CD4-positive, alpha-beta memory T cell (primary cell): Measurements from ENCODE around the gene CAMTA2. TPM values are rescaled to one million over a fixed set of nuclear protein-coding genes. Genes with fewer than 3 reads are reported as not detected.
A peak's percentile ranks its signal among the peaks of the same experiment; 100 is the strongest.

Source experiments
- CTCF ChIA-PET: fragments of 350-600 bp; sonication (Branson Sonifier 250); formaldehyde crosslinking; loops from one replicate; lab custom pipeline; 2021; ENCODE audit warnings: inconsistent platforms; ENCODE audit not compliant: partially characterized antibody; lab: Charles Lee
- POLR2A ChIA-PET: fragments of 350-600 bp; sonication (Branson Sonifier 250); formaldehyde crosslinking; loops from one replicate; lab custom pipeline; 2021; ENCODE audit not compliant: partially characterized antibody; lab: Charles Lee
- DNase-seq, 5 donors: peaks; one replicate each; pipeline versions ENCODE4 v3.0.0 to v3.0.0-alpha.2; 2020 to 2022; ENCODE audit warnings: mixed read lengths in 1 of 5
- H3K27ac ChIP-seq: one replicate; pipeline ENCODE4 v1.7.0; 2013; ENCODE audit warnings: low read depth, low read length
- H3K27me3 ChIP-seq: 2 replicates; pipeline ENCODE4 v1.7.0; 2013; ENCODE audit warnings: mild to moderate bottlenecking, low read length, moderate library complexity; ENCODE audit not compliant: insufficient read depth
- H3K36me3 ChIP-seq: 2 replicates; pipeline ENCODE4 v1.7.0; 2013; ENCODE audit warnings: mild to moderate bottlenecking, low read length, moderate library complexity; ENCODE audit not compliant: insufficient read depth
- H3K4me1 ChIP-seq: 2 replicates; pipeline ENCODE4 v1.7.0; 2013; ENCODE audit warnings: mild to moderate bottlenecking, low read length, moderate library complexity; ENCODE audit not compliant: insufficient read depth
- H3K4me3 ChIP-seq, 2 donors: one replicate each; pipeline ENCODE4 v1.7.0; 2013; ENCODE audit warnings: low read length in 2 of 2, mild to moderate bottlenecking in 1 of 2
- H3K9me3 ChIP-seq, 2 donors: one replicate each; pipeline ENCODE4 v1.7.0; 2013; ENCODE audit warnings: low read length in 2 of 2, control low read depth in 1 of 2; ENCODE audit not compliant: control insufficient read depth in 1 of 2
- H3K27ac Mint-ChIP-seq, 7 donors: one replicate each; pipeline ENCODE4 v1.8.0; 2020 to 2021; ENCODE audit warnings: mixed read lengths in 7 of 7, mild to moderate bottlenecking in 6 of 7, inconsistent platforms in 3 of 7, moderate library complexity in 3 of 7
- H3K27me3 Mint-ChIP-seq, 2 donors: one replicate each; pipeline ENCODE4 v1.8.0; 2020 to 2021; ENCODE audit warnings: mixed read lengths in 2 of 2
- H3K36me3 Mint-ChIP-seq, 2 donors: one replicate each; pipeline ENCODE4 v1.8.0; 2020 to 2021; ENCODE audit warnings: mixed read lengths in 2 of 2, inconsistent platforms in 1 of 2, mild to moderate bottlenecking in 1 of 2
- H3K4me1 Mint-ChIP-seq, 4 donors: one replicate each; pipeline ENCODE4 v1.8.0; 2020 to 2021; ENCODE audit warnings: mixed read lengths in 4 of 4, mild to moderate bottlenecking in 1 of 4
- H3K4me3 Mint-ChIP-seq, 8 donors: one replicate each; pipeline ENCODE4 v1.8.0; 2020 to 2021; ENCODE audit warnings: mixed read lengths in 8 of 8, mild to moderate bottlenecking in 7 of 8, moderate library complexity in 6 of 8, inconsistent platforms in 3 of 8
- H3K9me3 Mint-ChIP-seq, 8 donors: one replicate each; pipeline ENCODE4 v1.8.0; 2020 to 2021; ENCODE audit warnings: mixed read lengths in 8 of 8, mild to moderate bottlenecking in 5 of 8, inconsistent platforms in 3 of 8, moderate library complexity in 1 of 8
- intact Hi-C: fragments of 100-400 bp; cut with micrococcal nuclease; formaldehyde crosslinking; loops from one replicate; pipeline ENCODE4 v1.15.1; 2023
- polyA plus RNA-seq, 2 donors: library from polyadenylated mRNA; unstranded; fragments of 300-500 nt; fragmentation: Illumina TruSeq; gene quantifications; one replicate each; pipeline ENCODE4 v1.2.3, GENCODE V29; 2021
- total RNA-seq, 2 experiments: library from RNA; stranded (reverse); gene quantifications; one replicate each; pipeline ENCODE4 v1.2.3, GENCODE V29; 2021

The CAMTA2 gene
- total and polyA plus RNA-seq, 4 experiments from 2014 or later = 4.6 to 84.8 (median 44.2) TPM

DNA sequence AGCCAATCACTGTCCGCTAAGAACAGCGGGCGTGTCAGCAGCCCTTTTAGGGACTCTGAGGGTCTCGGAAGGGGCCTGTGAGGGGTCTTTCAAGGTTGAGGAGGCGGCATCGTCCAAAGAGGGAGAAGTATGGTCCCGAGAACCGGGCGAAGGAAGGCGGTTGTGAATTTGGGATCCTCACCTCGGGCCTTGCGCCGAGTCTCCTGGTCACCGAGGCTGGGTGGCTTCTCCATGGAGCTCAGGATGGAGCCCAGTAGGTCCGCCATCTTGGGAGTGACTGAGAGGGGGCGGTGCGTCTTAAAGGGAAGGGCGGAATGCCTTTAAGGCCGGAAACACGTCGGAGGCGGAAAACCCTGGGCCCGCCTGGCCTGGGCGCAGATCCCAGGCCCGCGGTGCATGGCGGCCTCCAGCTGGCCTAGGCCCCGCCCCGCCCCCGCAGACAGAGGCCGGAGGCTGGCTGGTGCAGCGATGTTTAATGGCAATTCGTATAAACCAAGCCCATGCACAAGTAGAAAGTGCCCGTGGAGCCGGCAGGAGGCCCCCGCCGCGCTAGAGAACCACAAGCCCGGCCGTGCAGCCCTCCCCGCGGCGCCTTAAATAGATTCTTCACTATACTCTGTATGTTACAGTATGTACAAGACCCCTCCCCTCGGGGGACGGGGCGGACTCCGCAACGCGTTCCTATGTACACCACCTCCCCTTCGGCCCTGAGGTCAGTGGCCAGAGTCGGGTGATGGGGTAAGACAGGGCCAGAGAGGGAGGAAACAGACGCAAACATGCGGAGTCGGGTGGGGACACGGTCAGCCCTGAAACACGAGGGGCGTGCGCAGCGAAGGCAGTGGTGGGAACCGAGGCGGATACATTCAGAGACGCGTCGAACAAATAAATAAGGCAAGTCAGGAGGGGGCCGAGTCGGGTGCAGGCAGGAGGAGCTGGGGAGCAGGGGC, 19.7 kb downstream of the CAMTA2 start, which contains the start of gene SPAG7:
SPAG7 (minus strand) TSS at position 279 of the 947 bp plus-strand sequence; CDS start at position 266, 13 bp downstream.
- Mint-ChIP-seq H3K4me1 (peaks cover 16 to 27% (median 24%) of the 10 kb centered on the region in 4 donors), H3K27ac (peak within 1 kb of the TSS in 3 of 7 donors; percentile 77 to 85 (median 81)), H3K4me3 (peak within 1 kb of the TSS in 1 of 8 donors; percentile 56), H3K9me3 (no peaks in the 10 kb centered on the region), H3K36me3 (peaks cover 24% of the 10 kb centered on the region in 2 donors), H3K27me3 (no peaks in the 10 kb centered on the region)
- peaks cover 8% of the 10 kb centered on the region for H3K36me3 ChIP-seq
- peaks cover 28% of the 10 kb centered on the region for H3K4me1 ChIP-seq
- peak; percentile 94 to 99 (median 97) for DNase-seq
- no peaks in the 10 kb centered on the region for H3K9me3 ChIP-seq
- ChIA-PET POLR2A (interaction anchor here (0.6 to 27.9 kb wide), 38 partner anchors 11 to 825 kb away, joined by 3 to 973 read pairs (median 5); partner anchors contain the start of genes C17orf107, CAMTA2, CHRNE and CYB5D2), CTCF (interaction anchor here (0.7 to 3.6 kb wide), 18 partner anchors 11 to 178 kb away, joined by 3 to 29 read pairs (median 9); partner anchors contain the start of genes CAMTA2, CHRNE, ENO3 and PFN1)
- H3K27ac ChIP-seq = peak within 1 kb of the TSS; percentile 81
- peak within 1 kb of the TSS; percentile 64 to 95 for H3K4me3 ChIP-seq
- H3K27me3 ChIP-seq = no peaks in the 10 kb centered on the region
- intact Hi-C loops = loop anchor here (1.0 to 5.0 kb wide), 10 partner anchors 12 to 258 kb away; partner anchors contain the start of genes ARRB2, CAMTA2, GP1BA and MED11

DNA sequence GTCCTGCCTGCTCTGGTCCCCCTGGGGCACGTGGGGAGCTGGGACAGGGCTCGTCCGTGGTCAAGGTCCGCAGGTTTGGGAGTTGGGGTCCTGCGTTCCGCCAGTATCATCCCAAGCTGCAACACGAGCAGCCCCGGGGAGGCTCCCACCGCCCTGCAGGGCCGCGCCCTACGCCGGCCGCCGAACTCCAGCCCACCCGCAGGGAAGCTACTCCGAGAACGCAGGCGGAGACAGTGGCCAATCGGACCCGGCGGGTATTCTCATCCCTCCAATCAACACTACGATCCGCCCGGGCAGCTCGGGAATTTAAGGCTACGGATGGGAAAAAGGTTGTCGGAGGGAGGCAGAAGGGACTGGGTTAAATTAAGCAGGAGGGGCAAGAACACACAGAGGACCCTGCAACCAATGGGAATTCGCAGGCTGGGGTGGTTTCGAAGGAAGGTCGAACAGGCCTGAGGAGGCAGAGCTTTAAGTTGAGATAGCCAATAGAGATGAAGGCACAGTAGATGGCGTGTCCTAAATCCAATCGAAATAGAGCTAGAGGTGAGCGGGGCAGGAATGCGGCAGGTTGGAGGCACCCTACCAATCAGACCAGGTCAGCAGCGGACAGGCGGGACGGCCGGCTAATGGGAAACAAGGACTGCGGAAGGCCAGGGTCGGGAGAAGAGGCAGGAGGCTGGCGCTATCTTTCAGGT, 20.5 kb downstream of the CAMTA2 start:
- H3K9me3 Mint-ChIP-seq = no peaks in the 10 kb centered on the region
- H3K4me3 Mint-ChIP-seq = peak overlapping the region in 1 of 8 donors; percentile 56
- CTCF ChIA-PET = interaction anchor here (0.7 to 3.6 kb wide), 19 partner anchors 10 to 177 kb away, joined by 3 to 29 read pairs (median 7); partner anchors contain the start of genes CAMTA2, CHRNE, ENO3 and PFN1

DNA sequence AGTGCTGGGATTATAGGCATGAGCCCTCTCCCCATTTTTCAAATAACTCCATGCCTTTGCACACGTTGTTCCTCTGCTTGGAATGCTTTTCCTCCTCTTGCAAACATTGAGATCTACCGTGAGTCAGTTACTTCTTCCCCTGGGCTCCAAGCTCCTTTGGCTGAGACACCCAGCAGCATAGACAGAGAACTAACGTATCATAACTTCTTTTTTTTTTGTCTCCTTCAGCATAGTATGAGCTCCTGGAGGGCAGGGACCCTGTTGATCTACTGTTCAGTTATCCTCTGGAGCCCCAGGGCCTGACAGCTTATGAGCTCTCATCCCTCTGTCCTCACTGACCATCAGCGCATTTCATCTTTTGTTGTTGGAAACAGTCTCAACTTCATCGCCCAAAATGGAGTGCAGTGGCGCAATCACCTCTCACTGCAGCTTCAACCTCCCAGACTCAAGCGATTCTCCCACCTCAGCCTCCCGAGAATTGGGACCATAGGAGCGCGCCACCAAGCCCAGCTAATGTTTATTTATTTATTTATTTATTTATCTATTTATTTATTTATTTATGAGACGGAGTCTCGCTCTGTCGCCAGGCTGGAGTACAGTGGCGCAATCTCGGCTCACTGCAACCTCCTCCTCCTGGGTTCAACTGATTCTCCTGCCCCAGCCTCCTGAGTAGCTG, 22.0 kb downstream of the CAMTA2 start:
- no peak for DNase-seq
- H3K27ac ChIP-seq = no peak overlapping the region

More for the DNA sequence above, 20.5 kb downstream of the CAMTA2 start:
- Histone ChIP-seq H3K27me3 (no peaks in the 10 kb centered on the region), H3K4me1 (peaks cover 28% of the 10 kb centered on the region), H3K9me3 (no peaks in the 10 kb centered on the region), H3K4me3 (peak overlapping the region; percentile 64 to 95), H3K36me3 (no peaks in the 10 kb centered on the region), H3K27ac (peak overlapping the region; percentile 81)
- Mint-ChIP-seq H3K27ac (peak overlapping the region in 2 of 7 donors; percentile 81 to 85), H3K36me3 (peaks cover 20 to 23% of the 10 kb centered on the region in 2 donors), H3K27me3 (no peaks in the 10 kb centered on the region), H3K4me1 (peaks cover 16 to 27% (median 24%) of the 10 kb centered on the region in 4 donors)
- intact Hi-C loops = loop anchor here (1.0 to 5.0 kb wide), 10 partner anchors 13 to 257 kb away; partner anchors contain the start of genes ARRB2, CAMTA2, GP1BA and MED11
- peak; percentile 96 to 99 (median 98) for DNase-seq
- POLR2A ChIA-PET = interaction anchor here (0.6 to 27.9 kb wide), 36 partner anchors 12 to 824 kb away, joined by 3 to 973 read pairs (median 6); partner anchors contain the start of genes C17orf107, CAMTA2, CHRNE and CYB5D2

DNA sequence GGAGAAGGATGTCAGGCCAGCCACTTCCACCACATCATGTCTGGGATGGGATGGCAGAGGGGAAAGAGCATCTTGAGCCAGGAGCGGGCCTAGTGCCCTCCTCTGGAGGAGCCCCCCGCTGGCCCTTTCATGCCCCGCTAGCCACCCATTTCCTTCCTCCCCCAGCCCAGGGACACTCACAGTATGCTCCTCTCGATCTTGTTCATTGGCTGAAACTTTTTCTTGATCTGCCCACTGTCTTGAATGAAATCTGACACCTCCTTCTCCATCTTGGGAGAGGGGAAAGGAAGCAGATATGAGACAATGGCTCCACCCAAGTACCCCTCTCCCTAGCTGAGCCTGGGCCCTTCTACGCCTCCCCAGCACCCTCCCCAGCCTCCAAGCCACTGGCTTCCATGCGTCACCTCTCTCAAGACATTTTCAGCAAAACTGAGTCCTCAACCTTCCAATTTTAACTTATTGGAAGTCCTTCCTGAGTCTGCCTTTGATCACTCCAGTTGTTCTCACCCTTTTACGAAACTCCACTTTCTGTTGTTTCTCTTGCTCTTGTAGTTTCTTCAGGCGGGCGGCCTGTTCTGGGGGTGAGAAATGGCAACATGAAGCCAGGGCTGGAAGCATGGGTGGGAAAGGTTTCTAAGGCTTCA, 27.1 kb downstream of the CAMTA2 start:
- H3K27me3 ChIP-seq = no peaks in the 10 kb centered on the region
- H3K4me3 ChIP-seq = no peak overlapping the region
- ChIA-PET CTCF (no interaction called here), POLR2A (interaction anchor here (27.9 kb wide), 1 partner anchor 14 kb away, joined by 973 read pairs; the partner anchor contains the start of genes ENO3, PFN1, RNF167 and SLC25A11)
- H3K4me1 ChIP-seq = no peaks in the 10 kb centered on the region
- no peak overlapping the region for H3K27ac ChIP-seq
- peaks cover 8 to 18% (median 10%) of the 10 kb centered on the region in 4 donors for H3K4me1 Mint-ChIP-seq
- intact Hi-C loops = no loop called here
- no peaks in the 10 kb centered on the region for H3K27me3 Mint-ChIP-seq
- H3K27ac Mint-ChIP-seq = peak overlapping the region in 2 of 7 donors; percentile 24 to 29
- peaks cover 16% of the 10 kb centered on the region for H3K36me3 ChIP-seq
- H3K36me3 Mint-ChIP-seq = peaks cover 14 to 19% of the 10 kb centered on the region in 2 donors
- DNase-seq = no peak
- no peak overlapping the region for H3K4me3 Mint-ChIP-seq
- H3K9me3 Mint-ChIP-seq = no peaks in the 10 kb centered on the region
- no peaks in the 10 kb centered on the region for H3K9me3 ChIP-seq

More for the DNA sequence above, 22.0 kb downstream of the CAMTA2 start:
- no peaks in the 10 kb centered on the region for H3K9me3 ChIP-seq
- Mint-ChIP-seq H3K9me3 (no peaks in the 10 kb centered on the region), H3K27ac (peak overlapping the region in 2 of 7 donors; percentile 39 to 73), H3K4me3 (peak overlapping the region in 7 of 8 donors; percentile 11 to 66 (median 34)), H3K4me1 (peaks cover 12 to 22% (median 16%) of the 10 kb centered on the region in 4 donors), H3K27me3 (no peaks in the 10 kb centered on the region), H3K36me3 (peaks cover 13 to 19% of the 10 kb centered on the region in 2 donors)
- intact Hi-C loops = loop anchor here (5.0 kb wide), 1 partner anchor 33 kb away; the partner anchor contains the start of gene GP1BA
- no peaks in the 10 kb centered on the region for H3K27me3 ChIP-seq
- peaks cover 28% of the 10 kb centered on the region for H3K4me1 ChIP-seq
- H3K36me3 ChIP-seq = peaks cover 4% of the 10 kb centered on the region
- POLR2A ChIA-PET = interaction anchor here (0.5 to 27.9 kb wide), 6 partner anchors 8 to 113 kb away, joined by 3 to 973 read pairs (median 16); partner anchors contain the start of genes C17orf107, CAMTA2, ENO3 and PFN1
- CTCF ChIA-PET = interaction anchor here (1.3 to 2.5 kb wide), 6 partner anchors 10 to 57 kb away, joined by 3 to 24 read pairs (median 4); partner anchors contain the start of genes RNF167 and SLC25A11
- no peak overlapping the region for H3K4me3 ChIP-seq

DNA sequence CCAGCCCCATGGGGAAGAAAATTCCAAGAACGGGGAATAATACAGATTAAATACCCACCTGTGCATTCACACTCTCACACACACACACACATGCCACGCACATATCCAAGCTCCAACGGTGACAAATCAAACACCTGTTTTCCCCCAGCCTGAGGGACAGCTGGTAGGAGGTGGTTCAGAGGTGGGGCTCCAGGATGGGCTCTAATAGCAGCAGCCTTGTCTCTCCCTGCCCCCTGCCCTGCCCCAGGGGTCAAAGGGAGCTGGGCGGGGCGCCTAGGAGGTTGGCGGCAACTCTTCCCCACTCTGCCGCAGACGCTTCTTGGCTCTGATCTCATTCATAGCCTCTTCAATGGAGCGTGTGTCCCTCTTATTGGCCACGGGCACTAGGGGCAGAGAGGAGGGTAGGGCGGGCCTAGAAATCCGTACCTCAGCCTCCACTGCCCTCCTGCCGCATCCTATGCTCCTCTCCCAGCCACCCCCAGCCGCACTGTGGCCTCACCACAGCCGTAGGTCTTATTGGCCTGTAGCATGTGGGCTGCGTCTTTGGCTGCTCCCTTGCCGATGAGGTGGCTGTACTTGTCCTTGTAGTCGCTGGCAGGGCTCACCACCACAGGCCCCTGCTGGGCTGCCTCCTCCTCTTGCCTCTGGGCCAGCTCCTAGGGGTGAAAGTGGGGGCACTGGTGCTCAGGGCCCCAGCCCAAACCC, 28.1 kb downstream of the CAMTA2 start:
- H3K27me3 ChIP-seq = no peaks in the 10 kb centered on the region
- H3K4me3 Mint-ChIP-seq = no peak overlapping the region
- intact Hi-C loops = no loop called here
- H3K4me1 Mint-ChIP-seq = peaks cover 6 to 14% (median 7%) of the 10 kb centered on the region in 4 donors
- H3K27ac Mint-ChIP-seq = no peak overlapping the region
- H3K9me3 ChIP-seq = no peaks in the 10 kb centered on the region
- peaks cover 16% of the 10 kb centered on the region for H3K36me3 ChIP-seq
- no peaks in the 10 kb centered on the region for H3K27me3 Mint-ChIP-seq
- H3K9me3 Mint-ChIP-seq = no peaks in the 10 kb centered on the region
- H3K4me3 ChIP-seq = no peak overlapping the region
- H3K4me1 ChIP-seq = no peaks in the 10 kb centered on the region
- ChIA-PET CTCF (interaction anchor here (5.0 kb wide), 1 partner anchor 8 kb away, joined by 22 read pairs; the partner anchor contains the start of gene SPAG7), POLR2A (interaction anchor here (27.9 kb wide), 1 partner anchor 13 kb away, joined by 973 read pairs; the partner anchor contains the start of genes ENO3, PFN1, RNF167 and SLC25A11)
- H3K36me3 Mint-ChIP-seq = peaks cover 10 to 17% of the 10 kb centered on the region in 2 donors
- no peak overlapping the region for H3K27ac ChIP-seq
- no peak for DNase-seq
